IPS-15b (cell line): ENCODE measurements around the gene PTPRO.

Source experiments
- H3K27me3 ChIP-seq: one replicate; pipeline ENCODE4 v1.6.1; 2013; ENCODE audit warnings: low read length; ENCODE audit not compliant: control insufficient read depth, insufficient read depth
- H3K36me3 ChIP-seq: one replicate; pipeline ENCODE4 v1.6.1; 2013; ENCODE audit warnings: low read length; ENCODE audit not compliant: control insufficient read depth, insufficient read depth
- H3K4me1 ChIP-seq: one replicate; pipeline ENCODE4 v1.6.1; 2013; ENCODE audit warnings: mild to moderate bottlenecking, low read length; ENCODE audit not compliant: control insufficient read depth, insufficient read depth
- H3K4me3 ChIP-seq: one replicate; pipeline ENCODE4 v1.5.1; 2013; ENCODE audit warnings: low read depth, low read length
- H3K9ac ChIP-seq: one replicate; pipeline ENCODE4 v1.6.1; 2013; ENCODE audit warnings: low read depth, mild to moderate bottlenecking, low read length
- H3K9me3 ChIP-seq: one replicate; pipeline ENCODE4 v1.6.1; 2013; ENCODE audit warnings: mild to moderate bottlenecking, low read length; ENCODE audit not compliant: control insufficient read depth, insufficient read depth

PTPRO gene

GRCh38 chr12:15411842-15412241 lies 89.5 kb downstream of the PTPRO start:
- H3K27me3 ChIP-seq = no peaks in the 10 kb centered on the region
- H3K9ac ChIP-seq = peak overlapping the region; percentile 8
- no peaks in the 10 kb centered on the region for H3K36me3 ChIP-seq
- no peaks in the 10 kb centered on the region for H3K9me3 ChIP-seq
- H3K4me3 ChIP-seq = no peak overlapping the region
- no peaks in the 10 kb centered on the region for H3K4me1 ChIP-seq

GRCh38 chr12:15417691-15418090 lies 95.4 kb downstream of the PTPRO start:
- no peaks in the 10 kb centered on the region for H3K9me3 ChIP-seq
- H3K9ac ChIP-seq = no peak overlapping the region
- H3K4me3 ChIP-seq = no peak overlapping the region
- H3K27me3 ChIP-seq = no peaks in the 10 kb centered on the region
- H3K4me1 ChIP-seq = no peaks in the 10 kb centered on the region
- H3K36me3 ChIP-seq = no peaks in the 10 kb centered on the region

- H3K9ac ChIP-seq = no peak overlapping the region
- H3K4me3 ChIP-seq = no peak overlapping the region
- H3K9me3 ChIP-seq = no peaks in the 10 kb centered on the region
Observed at GRCh38 chr12:15423629-15424028, 101.3 kb downstream of the PTPRO start.

GRCh38 chr12:15427913-15428312 lies 105.6 kb downstream of the PTPRO start:
- H3K9ac ChIP-seq = no peak overlapping the region
- H3K4me3 ChIP-seq = no peak overlapping the region
- H3K36me3 ChIP-seq = no peaks in the 10 kb centered on the region
- H3K27me3 ChIP-seq = no peaks in the 10 kb centered on the region
- no peaks in the 10 kb centered on the region for H3K9me3 ChIP-seq
- no peaks in the 10 kb centered on the region for H3K4me1 ChIP-seq

More at GRCh38 chr12:15423629-15424028, 101.3 kb downstream of the PTPRO start:
- no peaks in the 10 kb centered on the region for H3K4me1 ChIP-seq
- no peaks in the 10 kb centered on the region for H3K27me3 ChIP-seq
- no peaks in the 10 kb centered on the region for H3K36me3 ChIP-seq

- Histone ChIP-seq H3K27me3 (no peaks in the 10 kb centered on the region), H3K4me3 (no peak overlapping the region), H3K9ac (no peak overlapping the region), H3K9me3 (no peaks in the 10 kb centered on the region), H3K36me3 (no peaks in the 10 kb centered on the region), H3K4me1 (no peaks in the 10 kb centered on the region)
Observed at GRCh38 chr12:15428632-15429031, 106.3 kb downstream of the PTPRO start.

GRCh38 chr12:15429262-15429661 lies 107.0 kb downstream of the PTPRO start:
- no peaks in the 10 kb centered on the region for H3K4me1 ChIP-seq
- H3K9ac ChIP-seq = no peak overlapping the region
- H3K27me3 ChIP-seq = no peaks in the 10 kb centered on the region
- H3K36me3 ChIP-seq = no peaks in the 10 kb centered on the region
- H3K9me3 ChIP-seq = no peaks in the 10 kb centered on the region
- H3K4me3 ChIP-seq = no peak overlapping the region

GRCh38 chr12:15435597-15435996 lies 113.3 kb downstream of the PTPRO start:
- Histone ChIP-seq H3K9me3 (no peaks in the 10 kb centered on the region), H3K4me1 (no peaks in the 10 kb centered on the region), H3K9ac (no peak overlapping the region), H3K4me3 (no peak overlapping the region), H3K36me3 (no peaks in the 10 kb centered on the region), H3K27me3 (no peaks in the 10 kb centered on the region)

GRCh38 chr12:15439459-15439858 lies 117.2 kb downstream of the PTPRO start:
- no peaks in the 10 kb centered on the region for H3K9me3 ChIP-seq

GRCh38 chr12:15443050-15443449 lies 120.7 kb downstream of the PTPRO start:
- no peaks in the 10 kb centered on the region for H3K4me1 ChIP-seq
- no peak overlapping the region for H3K9ac ChIP-seq
- H3K36me3 ChIP-seq = no peaks in the 10 kb centered on the region
- H3K4me3 ChIP-seq = no peak overlapping the region
- no peaks in the 10 kb centered on the region for H3K9me3 ChIP-seq
- H3K27me3 ChIP-seq = no peaks in the 10 kb centered on the region

More at GRCh38 chr12:15439459-15439858, 117.2 kb downstream of the PTPRO start:
- H3K9ac ChIP-seq = no peak overlapping the region
- no peaks in the 10 kb centered on the region for H3K27me3 ChIP-seq
- no peak overlapping the region for H3K4me3 ChIP-seq
- H3K4me1 ChIP-seq = no peaks in the 10 kb centered on the region
- no peaks in the 10 kb centered on the region for H3K36me3 ChIP-seq

GRCh38 chr12:15443611-15444010 lies 121.3 kb downstream of the PTPRO start:
- H3K9me3 ChIP-seq = no peaks in the 10 kb centered on the region
- H3K27me3 ChIP-seq = no peaks in the 10 kb centered on the region
- no peak overlapping the region for H3K9ac ChIP-seq
- no peaks in the 10 kb centered on the region for H3K4me1 ChIP-seq
- H3K36me3 ChIP-seq = no peaks in the 10 kb centered on the region
- H3K4me3 ChIP-seq = no peak overlapping the region

GRCh38 chr12:15444523-15444922 lies 122.2 kb downstream of the PTPRO start:
- Histone ChIP-seq H3K4me1 (no peaks in the 10 kb centered on the region), H3K9me3 (no peaks in the 10 kb centered on the region), H3K4me3 (no peak overlapping the region), H3K9ac (no peak overlapping the region), H3K36me3 (no peaks in the 10 kb centered on the region), H3K27me3 (no peaks in the 10 kb centered on the region)

GRCh38 chr12:15446807-15447206 lies 124.5 kb downstream of the PTPRO start:
- no peaks in the 10 kb centered on the region for H3K36me3 ChIP-seq
- no peaks in the 10 kb centered on the region for H3K27me3 ChIP-seq
- H3K9me3 ChIP-seq = no peaks in the 10 kb centered on the region
- H3K4me3 ChIP-seq = no peak overlapping the region
- H3K9ac ChIP-seq = no peak overlapping the region
- no peaks in the 10 kb centered on the region for H3K4me1 ChIP-seq

GRCh38 chr12:15453613-15454012 lies 131.3 kb downstream of the PTPRO start:
- no peak overlapping the region for H3K9ac ChIP-seq
- H3K36me3 ChIP-seq = no peaks in the 10 kb centered on the region
- H3K4me3 ChIP-seq = no peak overlapping the region
- H3K4me1 ChIP-seq = no peaks in the 10 kb centered on the region
- H3K27me3 ChIP-seq = no peaks in the 10 kb centered on the region
- H3K9me3 ChIP-seq = no peaks in the 10 kb centered on the region
